Muscle of back (tissue), 11 donors: Measurements from ENCODE around the gene PAN3. TPM values are rescaled to one million over a fixed set of nuclear protein-coding genes. Genes with fewer than 3 reads are reported as not detected.

Source experiments
- DNase-seq, 3 donors: peaks; one replicate each; pipeline versions ENCODE4 v3.0.0 to v3.0.0-alpha.2; 2013
- polyA plus RNA-seq, 10 donors: library from polyadenylated mRNA; unstranded; fragments of 120-200 nt; gene quantifications; one replicate each; pipeline ENCODE4 v1.2.1, GENCODE V29; 2013; ENCODE audit not compliant: insufficient read length in 10 of 10

PAN3 gene
- polyA plus RNA-seq, 10 donors, result 16.0 to 30.0 (median 22.7) TPM

DNA sequence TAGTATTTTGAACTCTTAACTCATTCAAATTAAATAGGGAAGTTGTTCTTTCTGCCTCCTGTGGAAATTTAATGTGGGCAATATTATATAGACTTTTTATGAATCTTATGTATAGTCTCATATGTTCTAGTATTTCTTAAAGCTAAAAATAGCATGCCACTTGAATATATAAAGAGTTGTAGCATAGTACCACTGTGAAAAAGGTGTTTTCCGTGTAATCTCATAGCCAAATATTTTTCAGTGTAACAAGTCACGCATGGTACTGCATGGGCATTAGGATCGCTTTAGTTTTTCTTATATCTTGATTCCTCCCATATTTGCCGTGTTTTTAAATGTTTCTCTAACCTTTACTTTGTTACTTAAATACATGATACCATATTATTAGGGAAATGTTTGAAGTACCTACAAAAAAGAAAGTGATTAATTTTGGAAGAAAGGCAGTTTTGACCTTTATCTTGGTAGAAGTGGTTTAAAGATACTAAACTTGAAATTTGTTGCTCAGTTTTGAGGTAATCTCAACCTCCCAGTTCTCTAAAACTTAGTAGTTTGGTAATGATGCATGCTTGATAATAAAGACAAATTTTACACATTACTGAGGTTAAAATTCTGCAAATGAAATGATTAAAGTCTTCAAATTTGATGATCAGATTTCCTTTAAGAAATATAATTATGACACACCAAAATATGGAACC is 81.2 kb downstream of the PAN3 start:
- no peak for DNase-seq

DNA sequence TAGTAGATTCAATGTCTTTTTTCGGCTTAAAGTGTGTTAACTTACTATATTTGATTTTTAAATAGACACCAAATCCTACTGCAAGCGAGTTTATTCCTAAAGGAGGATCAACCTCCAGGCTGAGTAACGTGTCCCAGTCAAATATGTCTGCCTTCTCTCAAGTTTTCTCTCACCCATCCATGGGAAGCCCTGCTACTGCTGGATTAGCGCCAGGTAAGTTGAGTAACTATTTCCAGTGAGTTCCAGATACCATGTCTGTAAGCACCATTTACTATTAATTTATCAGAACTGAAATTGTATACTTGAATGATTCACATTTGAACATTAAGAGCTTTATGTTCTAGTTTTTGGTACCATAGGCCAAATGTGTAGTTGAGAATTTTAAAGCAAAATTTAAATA is 81.8 kb downstream of the PAN3 start:
- peak in 1 of 3 donors; percentile 7 for DNase-seq

DNA sequence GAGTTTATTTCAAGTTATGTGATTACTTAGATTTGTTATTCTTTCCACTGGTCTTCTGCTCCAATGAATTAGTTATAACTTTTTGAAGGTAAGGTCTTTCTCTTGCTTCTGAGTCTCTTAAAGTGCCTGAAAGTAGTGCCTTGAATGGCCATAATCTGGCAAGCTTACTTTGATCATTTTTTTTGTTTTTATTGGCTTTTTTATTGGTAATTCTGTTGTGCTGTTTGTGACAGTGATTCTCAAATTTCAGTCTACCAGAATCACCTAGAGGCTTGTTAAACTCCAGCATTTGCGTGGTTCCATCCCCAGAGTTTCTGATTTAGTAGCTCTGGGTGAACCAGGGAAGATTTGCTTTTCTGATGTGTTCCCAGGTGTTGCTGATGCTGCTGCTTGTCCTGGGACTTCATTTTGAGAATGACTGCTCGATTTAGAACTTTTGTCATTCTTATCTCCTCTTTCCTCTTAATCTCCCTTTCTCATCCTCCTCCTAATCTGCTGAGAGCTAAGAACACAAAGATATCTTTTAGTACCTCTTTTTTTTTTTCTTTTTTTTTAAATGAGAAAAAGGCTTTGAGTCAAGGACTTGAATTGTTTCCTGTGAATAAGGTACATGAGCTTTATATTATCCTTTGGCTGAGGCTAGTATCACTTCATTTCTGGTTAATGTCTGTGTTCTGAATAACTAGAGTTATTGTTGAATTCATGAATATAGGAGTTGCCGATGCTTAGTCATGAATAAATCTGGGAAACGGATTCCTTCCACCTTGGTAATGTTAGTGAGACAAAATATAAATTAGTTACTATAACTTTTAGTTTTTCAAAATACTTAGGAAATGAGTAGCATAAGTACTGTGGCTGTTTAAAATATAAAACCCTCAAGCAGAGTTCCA is 91.4 kb downstream of the PAN3 start:
- DNase-seq, result no peak

DNA sequence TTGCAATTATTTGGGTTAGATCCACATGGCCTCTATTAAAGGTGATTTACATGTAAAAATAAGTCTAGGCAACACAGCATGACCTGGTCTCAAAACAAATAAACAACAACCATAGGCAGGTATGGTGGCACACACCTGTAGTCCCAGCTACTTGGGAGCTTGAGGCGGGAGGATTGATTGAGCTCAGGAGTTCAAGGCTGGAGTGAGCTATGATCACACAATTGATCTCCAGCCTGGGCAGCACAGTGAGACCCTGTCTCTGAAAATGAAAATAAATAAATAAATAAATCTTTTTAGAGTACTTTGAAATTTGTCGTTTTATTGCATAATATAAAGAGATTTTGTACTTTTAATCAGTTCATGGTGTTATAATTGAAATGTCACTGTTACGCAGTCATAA is 93.3 kb downstream of the PAN3 start:
- DNase-seq, result no peak

DNA sequence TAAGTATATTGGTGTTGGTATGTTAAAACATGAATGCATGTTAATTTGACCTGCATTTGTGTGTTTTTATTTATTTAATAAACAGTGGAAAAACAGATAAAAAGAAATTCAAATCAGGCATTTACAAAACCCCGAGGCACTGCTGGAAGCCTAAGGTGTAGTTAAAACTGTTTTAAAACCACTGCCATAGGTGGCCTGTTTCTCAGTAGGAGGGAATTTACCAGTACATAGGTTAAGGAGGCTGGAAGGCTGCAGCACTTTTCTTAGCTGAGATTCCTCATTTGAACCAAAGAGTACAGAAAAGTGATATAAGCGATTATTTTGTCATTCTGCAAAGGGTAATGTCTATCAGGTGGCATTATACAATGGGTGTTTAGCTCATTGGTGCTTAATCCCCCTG is 99.6 kb downstream of the PAN3 start:
- no peak for DNase-seq

DNA sequence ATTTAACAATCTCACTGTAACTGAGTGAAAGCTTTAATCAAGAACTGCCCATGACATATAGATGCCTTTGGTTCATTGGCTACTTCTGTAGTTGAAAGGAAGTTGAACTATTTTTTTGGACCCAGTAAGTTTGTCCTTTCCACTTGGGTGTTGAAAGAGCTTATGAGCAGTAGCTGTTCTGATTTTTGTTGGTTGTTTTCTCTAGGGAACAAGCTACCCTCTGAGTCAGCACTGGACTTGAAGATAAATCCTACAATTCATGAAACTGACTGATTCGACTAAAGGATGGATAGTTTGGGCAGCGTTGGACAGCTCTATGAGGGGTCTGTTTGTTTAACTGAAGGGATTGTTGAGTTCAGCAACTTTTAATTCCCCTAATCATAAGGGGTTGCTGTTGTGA is 101.0 kb downstream of the PAN3 start:
- DNase-seq, result no peak

DNA sequence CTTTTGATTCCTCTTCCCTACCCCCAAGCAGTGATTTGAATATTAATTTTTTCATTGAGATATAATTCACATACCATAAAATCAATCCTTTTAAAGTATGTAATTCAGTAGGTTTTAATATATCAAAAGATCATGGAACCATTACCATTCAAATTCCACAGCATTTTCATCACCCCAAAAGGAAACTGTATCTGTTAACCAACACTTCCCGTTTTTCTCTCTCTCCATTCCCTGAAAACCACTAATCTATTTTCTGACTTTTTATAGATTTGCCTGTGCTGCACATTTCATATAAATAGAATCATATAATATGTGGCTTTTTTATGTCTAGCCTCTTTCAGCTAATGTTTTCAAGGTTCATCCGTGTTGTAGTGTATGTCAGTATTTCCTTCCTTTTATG is 107.1 kb downstream of the PAN3 start:
- DNase-seq, result no peak

DNA sequence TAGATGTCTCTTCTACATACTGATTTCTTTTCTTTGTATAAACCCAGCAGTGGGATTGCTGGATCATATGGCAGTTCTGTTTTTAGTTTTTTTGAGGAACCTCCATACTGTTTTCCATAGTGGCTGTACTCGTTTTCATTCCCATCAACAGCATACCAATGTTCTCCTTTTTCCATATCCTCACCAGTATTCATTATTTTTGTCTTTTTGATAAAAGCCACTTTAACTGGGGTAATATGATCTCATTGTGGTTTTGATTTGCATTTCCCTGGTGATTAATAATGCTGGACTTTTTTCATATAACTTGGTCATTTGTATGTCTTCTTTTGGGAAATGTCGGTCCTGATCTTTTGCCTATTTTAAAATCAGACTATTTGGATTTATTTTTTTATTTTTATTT is 108.5 kb downstream of the PAN3 start:
- no peak for DNase-seq

DNA sequence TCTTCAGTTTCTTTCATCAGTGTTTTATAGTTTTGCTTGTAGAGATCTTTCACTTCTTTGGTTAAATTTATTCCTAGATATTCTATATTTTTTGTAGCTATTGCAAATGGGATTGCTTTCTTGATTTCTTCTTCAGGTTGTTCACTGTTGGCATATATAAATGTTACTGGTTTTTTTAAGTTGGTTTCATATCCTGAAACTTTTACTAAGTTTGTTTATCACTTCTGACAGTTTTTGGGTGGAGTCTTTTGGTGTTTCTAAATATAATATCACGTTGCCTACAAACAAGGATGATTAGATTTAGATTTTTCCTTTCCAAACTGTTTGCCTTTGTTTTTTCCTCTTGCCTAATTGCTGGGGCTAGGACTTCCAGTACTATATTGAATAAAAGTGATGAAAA is 109.7 kb downstream of the PAN3 start:
- no peak for DNase-seq

DNA sequence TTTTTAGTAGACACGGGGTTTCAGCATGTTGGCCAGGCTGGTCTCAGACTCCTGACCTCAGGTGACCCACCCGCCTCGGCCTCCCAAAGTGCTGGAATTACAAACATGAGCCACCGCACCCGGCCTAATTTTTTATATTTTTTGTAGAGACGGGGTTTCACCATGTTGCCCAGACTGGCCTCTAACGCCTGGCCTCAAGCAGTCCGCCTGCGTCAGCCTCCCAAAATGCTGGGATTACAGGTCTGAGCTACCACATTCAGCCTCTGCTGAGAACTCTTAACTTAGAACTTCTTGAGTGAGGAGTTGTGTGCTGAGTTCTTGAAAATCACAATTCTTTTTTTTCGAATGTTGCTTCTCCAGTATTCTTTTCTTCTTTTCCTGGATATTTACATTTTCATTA is 112.2 kb downstream of the PAN3 start:
- DNase-seq, result no peak

DNA sequence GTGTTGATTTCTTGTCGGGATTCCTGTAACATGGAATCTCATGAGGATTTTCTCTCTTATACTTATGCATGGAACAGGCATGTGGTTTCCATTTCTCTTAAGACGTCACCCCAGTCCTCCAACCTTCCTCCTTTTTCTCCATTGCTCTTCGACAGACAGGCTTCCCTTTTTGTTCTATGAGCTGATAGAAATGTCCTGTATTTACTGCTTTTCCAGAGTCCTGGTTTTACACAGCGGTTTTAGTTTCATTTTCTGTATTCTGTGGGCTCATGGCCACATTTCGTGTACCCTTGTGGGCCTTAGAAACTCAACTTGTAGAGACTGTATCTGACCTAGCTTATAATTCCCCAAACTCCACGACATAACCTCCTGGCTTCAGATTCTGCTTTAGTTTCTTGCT is 113.1 kb downstream of the PAN3 start:
- DNase-seq, result peak in 1 of 3 donors; percentile 7

DNA sequence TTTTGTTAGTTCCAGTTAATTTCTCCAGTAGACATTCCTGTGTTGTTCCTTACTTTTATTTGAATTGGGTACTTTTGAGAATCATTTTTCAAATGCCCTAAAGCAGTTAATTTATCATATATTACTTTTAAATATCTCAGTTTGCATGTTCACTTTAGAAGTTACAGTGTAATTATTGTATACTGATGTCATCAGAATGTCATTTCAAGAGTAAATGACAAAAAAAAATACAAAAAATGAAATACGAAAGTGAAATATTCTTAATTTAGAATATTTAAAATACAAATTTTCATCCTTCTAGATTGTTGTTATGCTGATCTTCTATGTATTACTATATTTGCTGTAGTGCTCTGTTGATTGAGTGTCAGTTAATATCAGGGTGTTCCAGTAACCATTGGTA is 114.2 kb downstream of the PAN3 start:
- DNase-seq, result no peak

DNA sequence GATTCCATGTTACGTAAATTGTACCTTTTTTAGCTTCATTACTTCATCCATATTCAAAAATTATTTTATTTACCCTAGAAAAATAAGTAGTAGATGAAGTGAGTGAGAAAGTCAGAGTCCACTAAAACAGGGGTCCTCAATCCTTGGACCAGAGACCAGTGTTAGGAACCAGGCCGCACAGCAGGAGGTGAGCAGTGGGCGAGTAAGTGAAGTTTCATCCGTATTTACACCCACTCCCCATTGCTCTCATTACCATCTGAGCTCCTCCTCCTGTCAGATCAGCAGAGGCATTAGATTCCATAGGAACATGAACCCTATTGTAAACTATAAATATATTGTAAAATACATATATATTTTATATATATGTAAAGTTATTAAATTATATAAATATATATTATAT is 119.0 kb downstream of the PAN3 start:
- no peak for DNase-seq

DNA sequence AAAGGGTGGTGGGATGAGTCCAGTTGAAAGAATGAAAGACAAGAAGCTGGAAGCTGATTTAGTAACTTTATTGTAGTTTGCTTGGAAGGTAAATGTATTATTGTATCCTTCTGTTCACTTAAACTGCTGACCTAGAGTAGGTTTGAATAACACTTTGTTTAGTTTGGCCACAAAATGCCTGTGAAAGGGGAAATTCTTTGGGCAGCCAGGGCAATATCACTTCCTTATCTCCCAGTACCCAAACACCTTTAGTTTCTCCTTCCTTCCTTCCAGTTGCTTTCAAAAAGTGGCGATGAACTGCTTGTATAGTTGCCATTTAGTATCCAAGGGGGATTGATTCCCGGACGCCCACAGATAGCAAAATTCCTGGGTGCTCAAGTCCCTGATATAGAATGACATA is 120.1 kb downstream of the PAN3 start:
- no peak for DNase-seq

DNA sequence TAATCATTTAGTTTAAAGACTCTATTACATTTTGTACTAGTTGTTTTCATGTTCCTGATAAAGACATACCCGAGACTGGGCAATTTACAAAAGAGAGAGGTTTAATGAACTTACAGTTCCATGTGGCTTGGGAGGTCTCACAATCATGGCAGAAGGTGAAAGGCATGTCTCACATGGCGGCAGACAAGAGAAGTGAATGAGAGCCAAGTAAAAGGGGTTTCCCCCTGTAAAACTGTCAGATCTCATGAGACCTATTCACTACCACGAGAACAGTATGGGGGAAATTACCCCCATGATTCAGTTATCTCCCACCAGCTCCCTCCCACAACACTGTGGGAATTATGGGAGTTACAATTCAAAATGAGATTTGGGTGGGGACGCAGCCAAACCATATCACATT is 129.2 kb downstream of the PAN3 start:
- no peak for DNase-seq

DNA sequence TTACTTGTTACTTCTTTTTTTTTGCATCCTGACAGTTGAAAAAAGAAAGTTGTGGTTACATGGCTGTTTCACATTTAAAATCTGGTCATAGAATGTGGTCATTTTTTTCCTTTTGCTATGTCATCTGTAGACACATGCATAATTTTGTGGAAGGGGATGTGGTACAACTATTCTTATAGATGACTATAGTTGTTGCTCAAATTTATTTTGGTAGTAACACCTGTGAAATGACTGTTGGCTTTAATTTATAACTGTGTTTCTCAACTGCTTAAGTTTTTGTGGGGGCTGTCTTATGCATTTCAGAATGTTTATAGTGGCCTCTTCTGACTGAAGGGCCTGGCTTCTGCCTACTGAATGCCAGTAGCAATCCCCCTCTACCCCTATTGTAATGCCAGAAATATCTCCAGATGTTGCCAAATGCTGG is 130.5 kb downstream of the PAN3 start:
- DNase-seq, result peak in 2 of 3 donors; percentile 3

DNA sequence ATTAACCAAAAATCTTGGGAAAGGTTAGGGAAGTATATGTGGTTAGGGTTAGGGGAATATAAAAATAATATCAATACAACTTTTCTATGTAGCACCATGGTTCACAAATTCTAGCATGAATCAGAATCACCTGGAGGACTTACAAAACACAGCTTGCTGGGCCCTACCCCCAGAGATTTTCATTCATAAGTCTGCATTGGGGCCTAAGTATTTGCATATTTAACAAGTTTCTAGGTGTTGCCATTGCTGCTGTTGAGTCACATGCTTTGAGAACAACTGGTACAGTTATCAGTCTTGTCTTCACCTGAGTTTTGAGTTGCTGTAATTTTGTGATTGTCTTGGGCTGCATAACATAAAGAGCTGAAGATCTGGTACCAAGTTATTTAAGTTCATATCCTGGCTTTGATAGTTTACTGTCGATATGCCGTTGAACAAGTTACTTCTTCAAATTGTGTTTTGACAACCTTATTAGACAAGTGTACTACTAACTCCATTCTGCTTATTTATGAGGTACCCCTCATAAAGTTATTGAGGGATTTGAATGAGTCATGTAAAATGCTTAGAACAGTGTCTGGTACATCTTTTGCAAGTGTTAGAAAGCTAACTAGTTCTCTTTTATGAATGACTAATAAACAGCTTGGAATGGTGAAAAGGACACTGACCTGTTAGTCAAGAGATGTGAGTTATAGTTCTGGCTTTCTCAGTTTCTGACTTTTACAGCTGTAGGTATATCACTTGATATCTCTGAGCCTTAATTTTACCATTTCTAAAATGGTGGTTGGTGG is 132.9 kb downstream of the PAN3 start:
- DNase-seq, result no peak

DNA sequence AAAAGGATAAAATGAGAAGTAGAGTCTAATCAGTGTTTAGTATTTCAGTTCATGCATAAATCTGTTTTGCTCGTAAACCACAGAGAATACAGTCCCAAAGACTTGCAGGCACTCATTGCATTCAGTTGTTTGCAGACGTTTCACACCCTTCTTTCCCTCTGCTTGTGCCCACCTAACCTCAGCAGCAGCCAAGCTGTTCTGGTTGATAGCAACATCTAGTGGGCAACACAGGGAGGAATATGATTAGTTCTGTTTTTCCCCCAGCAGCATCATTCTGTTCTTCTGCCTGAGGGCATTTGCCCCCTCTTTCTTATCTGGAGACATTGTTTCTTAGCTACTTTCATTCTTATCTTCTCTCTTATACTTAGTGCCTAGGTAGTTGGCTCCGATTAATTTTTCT is 135.6 kb downstream of the PAN3 start:
- no peak for DNase-seq

DNA sequence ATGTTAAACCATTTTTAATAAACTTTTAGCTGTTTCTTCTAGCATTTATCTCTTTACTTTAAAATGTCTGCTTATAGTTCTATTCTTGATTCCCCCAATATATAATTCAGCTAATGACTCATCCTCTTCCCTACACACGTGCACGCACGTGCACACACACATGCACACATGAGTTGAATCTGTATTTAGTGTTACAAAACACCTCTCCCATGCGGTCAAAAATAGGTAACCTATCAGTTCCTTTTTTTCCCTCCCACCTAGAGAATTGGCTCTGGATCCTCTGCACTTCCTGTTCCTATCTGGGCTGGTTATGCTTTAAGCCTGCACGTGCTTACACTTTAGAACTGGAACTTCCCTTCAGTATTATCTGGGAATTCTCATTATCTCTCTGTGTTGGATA is 144.1 kb downstream of the PAN3 start:
- DNase-seq, result no peak

DNA sequence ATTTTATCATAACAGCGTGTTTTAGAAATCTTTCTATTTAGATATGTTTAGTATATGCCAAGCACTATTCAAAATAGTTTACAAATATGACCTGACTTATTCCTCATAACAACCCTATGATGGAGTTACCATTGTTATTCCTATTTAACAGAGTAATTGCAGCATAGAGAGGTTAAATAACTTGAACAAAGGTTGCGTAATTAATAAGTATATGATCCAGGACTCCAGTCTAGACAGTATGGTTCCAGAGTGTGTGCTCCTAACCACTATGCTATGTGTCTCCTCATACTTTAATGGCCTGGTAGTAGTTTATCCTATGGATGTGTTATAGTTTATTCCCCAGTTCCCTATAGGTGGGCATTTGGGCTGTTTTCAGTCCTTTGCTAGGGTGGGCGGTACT is 145.3 kb downstream of the PAN3 start:
- no peak for DNase-seq

DNA sequence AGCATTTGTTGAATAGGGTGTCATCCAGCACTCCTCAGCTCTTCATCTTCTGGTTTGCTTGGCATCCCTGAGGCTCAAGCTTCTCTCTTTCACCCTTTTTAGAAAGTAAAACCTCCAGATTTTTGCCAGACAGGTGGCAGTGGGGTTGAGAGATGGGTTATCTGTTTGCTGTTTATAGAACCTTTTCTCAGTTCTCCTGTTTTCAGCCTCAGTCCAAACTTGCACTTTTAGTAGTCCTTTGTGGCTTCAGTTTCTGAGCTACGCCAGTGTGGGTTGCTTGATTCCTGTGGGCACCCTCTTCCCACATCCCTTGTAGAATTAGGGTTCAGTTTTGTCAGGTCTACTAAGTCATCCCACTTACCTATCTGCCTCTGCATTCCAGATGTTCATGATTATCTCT is 147.9 kb downstream of the PAN3 start:
- DNase-seq, result no peak

DNA sequence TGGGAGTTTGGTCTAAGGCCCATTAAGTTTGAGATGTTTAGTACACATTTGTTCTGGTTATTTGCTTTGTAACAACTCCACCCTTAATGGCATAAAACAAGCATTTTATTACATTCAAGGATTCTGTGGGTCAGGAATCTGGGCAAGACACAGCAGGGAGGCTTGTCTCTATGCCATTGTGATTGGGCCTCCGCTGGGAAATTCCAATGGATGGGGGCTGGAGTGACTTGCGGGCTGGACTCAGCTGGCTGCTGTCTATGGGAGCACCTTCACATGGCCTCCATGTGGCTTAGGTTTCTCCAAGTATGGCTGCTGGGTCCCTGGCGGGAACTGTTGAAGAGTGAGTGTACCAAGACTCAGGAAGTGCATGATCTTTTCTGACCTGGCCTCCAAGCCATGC is 159.0 kb downstream of the PAN3 start:
- no peak for DNase-seq

DNA sequence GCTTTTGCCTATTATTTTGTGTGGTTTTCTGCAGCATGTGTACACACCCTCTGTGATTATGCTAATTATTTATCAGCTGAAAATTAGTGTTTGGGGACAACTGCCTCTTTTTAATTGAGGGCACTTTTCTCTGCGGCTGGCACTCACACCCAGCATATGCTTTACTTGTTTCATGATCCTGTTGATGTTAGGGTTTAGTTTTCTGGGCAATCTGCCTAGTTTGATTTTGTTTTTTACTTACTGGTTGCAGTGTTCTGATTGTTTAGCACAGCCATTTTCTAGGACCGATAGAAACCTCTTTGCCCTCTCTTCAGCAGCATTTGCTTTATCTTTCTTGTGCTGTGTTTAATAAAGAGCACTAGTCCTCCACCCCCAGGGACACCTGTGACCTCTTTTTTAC is 161.6 kb downstream of the PAN3 start:
- no peak for DNase-seq
